IMR-90 (cell line): ENCODE measurements around the gene PDGFRA.

ENCODE experiments used
- BHLHE40 ChIP-seq: fragments of 150-350 bp; IDR thresholded peaks from 2 replicates; pipeline ENCODE4 v1.6.1; 2016; ENCODE audit warnings: mild to moderate bottlenecking, low read depth, low read length
- CTCF ChIP-seq: conservative IDR thresholded peaks from 2 replicates; pipeline ENCODE4 v1.5.1; 2012; ENCODE audit warnings: mild to moderate bottlenecking, low read depth, low read length, improper control_type of control experiment
- FOS ChIP-seq: fragments of 150-350 bp; IDR thresholded peaks from 2 replicates; pipeline ENCODE4 v1.6.1; 2016; ENCODE audit warnings: low read depth, low read length
- MAFK ChIP-seq: IDR thresholded peaks from 2 replicates; pipeline ENCODE4 v1.6.1; 2012; ENCODE audit warnings: low read depth, low read length, improper control_type of control experiment
- MAZ ChIP-seq: IDR thresholded peaks from 2 replicates; pipeline ENCODE4 v1.6.1; 2012; ENCODE audit warnings: low read depth, mild to moderate bottlenecking, low read length, improper control_type of control experiment, moderate library complexity, borderline replicate concordance
- MXI1 ChIP-seq: IDR thresholded peaks from 2 replicates; pipeline ENCODE4 v1.6.1; 2012; ENCODE audit warnings: low read depth, mild to moderate bottlenecking, low read length, moderate library complexity, borderline replicate concordance
- POLR2A ChIP-seq: IDR thresholded peaks from 2 replicates; pipeline ENCODE4 v1.6.1; 2012; ENCODE audit warnings: mild to moderate bottlenecking, low read depth, low read length
- RCOR1 ChIP-seq: IDR thresholded peaks from 2 replicates; pipeline ENCODE4 v1.6.1; 2012; ENCODE audit warnings: mild to moderate bottlenecking, low read length, improper control_type of control experiment; ENCODE audit not compliant: insufficient replicate concordance
- SMC3 ChIP-seq: fragments of 150-350 bp; IDR thresholded peaks from 2 replicates; pipeline ENCODE4 v1.6.1; 2016; ENCODE audit warnings: low read depth, mild to moderate bottlenecking, antibody characterized with exemption, low read length, moderate library complexity
- USF2 ChIP-seq: fragments of 150-350 bp; IDR thresholded peaks from 2 replicates; pipeline ENCODE4 v1.6.1; 2017; ENCODE audit warnings: mild to moderate bottlenecking, antibody characterized with exemption, low read length, low read depth

GRCh38 chr4:54189140-54189539 is 40.0 kb upstream of the PDGFRA start:
- no peak for TF ChIP-seq POLR2A
- no peak for TF ChIP-seq CTCF
- no peak for TF ChIP-seq USF2
- no peak for TF ChIP-seq BHLHE40
- no peak for TF ChIP-seq RCOR1
- TF ChIP-seq SMC3, result no peak
- no peak for TF ChIP-seq MXI1
- TF ChIP-seq MAFK, result no peak
- TF ChIP-seq FOS, result no peak
- no peak for TF ChIP-seq MAZ
